Mucosa of descending colon (tissue), 3 donors: ENCODE data around the gene CIAO2A. TPM values are rescaled to one million over a fixed set of nuclear protein-coding genes. Genes with fewer than 3 reads are reported as not detected.

Experiments used
- ATAC-seq: fragments of 200-7000 bp; cut with Tn5 transposase; one replicate; pipeline ENCODE4 v1.9.1; 2020; ENCODE audit warnings: mild to moderate bottlenecking, moderate library complexity
- DNase-seq, 3 donors: peaks; one replicate each; pipeline ENCODE4 v3.0.0-alpha.2; 2020
- H3K36me3 ChIP-seq: fragments of 200-600 bp; one replicate; pipeline ENCODE4 v1.8.0; 2021; ENCODE audit warnings: low read depth, mild to moderate bottlenecking
- H3K4me1 ChIP-seq: fragments of 200-600 bp; one replicate; pipeline ENCODE4 v1.8.0; 2021; ENCODE audit warnings: low read depth, mild to moderate bottlenecking
- H3K4me3 ChIP-seq: fragments of 200-600 bp; one replicate; pipeline ENCODE4 v1.8.0; 2021; ENCODE audit warnings: mild to moderate bottlenecking
- H3K9me3 ChIP-seq: fragments of 200-600 bp; one replicate; pipeline ENCODE4 v1.8.0; 2021; ENCODE audit warnings: mild to moderate bottlenecking
- CTCF ChIP-seq: fragments of 200-600 bp; IDR thresholded peaks from one replicate; pipeline ENCODE4 v1.8.0; 2022; ENCODE audit warnings: antibody characterized with exemption, mild to moderate bottlenecking
- intact Hi-C, 2 donors: fragments of 100-400 bp; cut with DNase I in 1 of 2; cut with micrococcal nuclease in 1 of 2; formaldehyde crosslinking; loops; one replicate each; pipeline versions ENCODE4 v1.11.0 to v1.11.1; 2022; cut with DNase I, micrococcal nuclease
- total RNA-seq, 3 donors: library from RNA; stranded (reverse); fragmentation: NEBNext Ultra II Directional in 2 of 3; extraction: Animal tissue kit (Norgen Biotek cat#: 25700) in 2 of 3; gene quantifications; one replicate each; pipeline versions ENCODE4 v1.2.1 to v1.2.4, GENCODE V29; 2021 to 2023
- donor health status: DM: no; HTN: no; CAD: no; lungs with moderate emphysema.
- donor health status: DM: no; HTN: no; CAD: no.
- donor health status: DM: no; HTN: yes; CAD: no.

Gene CIAO2A
- total RNA-seq, 3 donors from 2014 or later, result 49.7 to 94.5 (median 78.9) TPM

- no peak overlapping the region for H3K4me3 ChIP-seq
- no peaks in the 10 kb centered on the region for H3K36me3 ChIP-seq
- H3K9me3 ChIP-seq, result no peaks in the 10 kb centered on the region
- peaks cover 5% of the 10 kb centered on the region for H3K4me1 ChIP-seq
- DNase-seq (no peak), ATAC-seq (no peak)
- no peak for TF ChIP-seq CTCF
- intact Hi-C loops, result no loop called here
Measured at GRCh38 chr15:64051407-64052259, 42.0 kb downstream of the CIAO2A start.

- intact Hi-C loops, result no loop called here
- TF ChIP-seq CTCF, result no peak
- H3K36me3 ChIP-seq, result no peaks in the 10 kb centered on the region
- ATAC-seq (no peak), DNase-seq (no peak)
- no peak overlapping the region for H3K4me3 ChIP-seq
- peaks cover 5% of the 10 kb centered on the region for H3K4me1 ChIP-seq
- no peaks in the 10 kb centered on the region for H3K9me3 ChIP-seq
Measured at GRCh38 chr15:64051093-64051402, 42.6 kb downstream of the CIAO2A start.

DNA sequence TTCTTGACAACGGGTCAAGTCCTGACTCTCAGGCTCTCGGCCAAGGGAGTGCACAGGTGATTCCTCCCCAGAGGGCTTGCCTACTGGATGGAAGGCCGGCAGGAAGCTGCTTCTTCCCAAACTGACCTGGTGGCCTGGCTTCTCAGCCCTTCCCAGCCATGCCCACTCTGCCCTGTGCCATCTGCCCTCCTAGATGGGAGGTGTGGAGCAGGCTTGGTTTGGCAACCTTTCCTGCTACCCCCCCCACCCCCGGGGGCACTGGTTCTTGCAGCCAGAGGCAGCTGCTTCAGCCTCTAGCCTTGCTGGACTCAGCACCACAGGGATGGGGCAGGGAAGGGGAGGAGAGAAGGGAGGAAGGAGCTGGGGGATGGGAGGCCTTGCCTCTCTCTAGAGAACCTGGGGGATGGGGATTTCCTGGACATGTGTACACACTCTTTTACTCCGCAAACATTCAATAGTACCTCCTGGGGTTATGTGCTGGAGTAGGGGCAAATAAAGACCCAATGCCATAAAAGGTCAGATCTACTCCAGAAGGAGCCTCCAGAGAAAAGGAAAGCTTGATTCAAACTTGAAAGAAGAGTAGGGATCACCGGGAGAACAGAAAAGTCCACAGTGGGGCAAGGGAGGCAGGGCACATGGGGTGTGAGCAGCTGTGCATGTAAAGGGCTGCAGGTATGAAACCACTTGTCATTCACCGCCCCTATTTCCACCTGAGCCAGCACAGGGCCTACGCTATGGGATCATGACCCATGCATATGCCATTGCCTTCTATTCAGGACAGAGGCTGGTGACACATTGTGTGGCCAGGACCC, 43.2 kb downstream of the CIAO2A start:
- Histone ChIP-seq H3K9me3 (no peaks in the 10 kb centered on the region), H3K4me1 (peaks cover 5% of the 10 kb centered on the region), H3K36me3 (no peaks in the 10 kb centered on the region), H3K4me3 (no peak overlapping the region)
- DNase-seq (peak in 2 of 3 donors; percentile 42 to 45), ATAC-seq (peak; percentile 42)
- intact Hi-C loops, result no loop called here
- no peak for TF ChIP-seq CTCF

DNA sequence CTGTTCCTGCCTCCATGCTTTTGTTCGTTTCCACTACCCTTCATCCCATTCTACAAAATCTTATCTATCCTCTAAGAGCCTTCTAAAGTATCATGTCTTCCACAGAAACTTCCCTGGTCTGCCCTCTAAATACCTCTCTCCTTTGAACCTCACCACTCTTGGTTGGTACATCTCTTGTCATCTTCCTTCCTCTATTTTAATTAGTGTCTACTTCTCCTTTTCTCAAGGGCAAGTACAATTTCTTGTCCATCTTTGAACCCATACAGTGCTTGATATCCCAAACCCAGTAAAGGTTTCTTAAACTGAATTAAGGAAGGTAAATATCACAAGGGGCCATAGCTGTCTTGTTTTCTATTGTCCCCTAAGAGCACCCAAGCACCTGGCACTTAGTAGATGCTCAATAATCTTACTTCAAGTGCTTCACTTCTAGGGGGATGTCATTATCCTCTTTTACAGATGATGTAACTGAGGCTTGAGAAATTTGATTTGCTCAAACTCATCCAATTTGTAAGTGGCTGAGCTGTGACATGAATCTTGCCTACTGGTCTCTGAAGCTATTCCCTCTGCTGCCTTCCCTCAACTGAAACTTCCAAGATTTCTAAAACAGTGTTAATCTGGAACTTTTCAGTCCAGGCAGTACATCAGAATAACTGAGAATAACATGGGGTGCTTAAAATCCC, 44.7 kb downstream of the CIAO2A start:
- no peak for DNase-seq
- TF ChIP-seq CTCF, result no peak
- no peaks in the 10 kb centered on the region for H3K9me3 ChIP-seq

GRCh38 chr15:64046421-64047153, 47.1 kb downstream of the CIAO2A start, which contains the start of gene DAPK2:
Gene DAPK2, minus strand, starts transcription at chr15:64046485. Its CDS starts 6,224 bp downstream, at chr15:64040261.
- DNase-seq, result peak; percentile 82 to 87 (median 83)
- H3K36me3 ChIP-seq, result no peaks in the 10 kb centered on the region
- TF ChIP-seq CTCF, result peak; percentile 85
- peak within 1 kb of the TSS; percentile 57 for H3K4me3 ChIP-seq
- no peaks in the 10 kb centered on the region for H3K9me3 ChIP-seq
- intact Hi-C loops, result loop anchor here (10.0 kb wide), 2 partner anchors 102 to 302 kb away; no protein-coding TSS in a partner anchor
- peaks cover 5% of the 10 kb centered on the region for H3K4me1 ChIP-seq
- ATAC-seq, result peak; percentile 90

More for the DNA sequence above, 44.7 kb downstream of the CIAO2A start:
- Histone ChIP-seq H3K4me3 (no peak overlapping the region), H3K4me1 (peaks cover 5% of the 10 kb centered on the region), H3K36me3 (no peaks in the 10 kb centered on the region)
- intact Hi-C loops, result loop anchor here (10.0 kb wide), 2 partner anchors 104 to 304 kb away; no protein-coding TSS in a partner anchor
- no peak for ATAC-seq
